Epidermal melanocyte (primary cell): ENCODE data around the gene SLC10A3.

Source experiments
- DNase-seq: peaks from one replicate; pipeline ENCODE4 v3.0.0; 2011; ENCODE audit warnings: low spot score; ENCODE audit not compliant: insufficient read length

The SLC10A3 gene

DNA sequence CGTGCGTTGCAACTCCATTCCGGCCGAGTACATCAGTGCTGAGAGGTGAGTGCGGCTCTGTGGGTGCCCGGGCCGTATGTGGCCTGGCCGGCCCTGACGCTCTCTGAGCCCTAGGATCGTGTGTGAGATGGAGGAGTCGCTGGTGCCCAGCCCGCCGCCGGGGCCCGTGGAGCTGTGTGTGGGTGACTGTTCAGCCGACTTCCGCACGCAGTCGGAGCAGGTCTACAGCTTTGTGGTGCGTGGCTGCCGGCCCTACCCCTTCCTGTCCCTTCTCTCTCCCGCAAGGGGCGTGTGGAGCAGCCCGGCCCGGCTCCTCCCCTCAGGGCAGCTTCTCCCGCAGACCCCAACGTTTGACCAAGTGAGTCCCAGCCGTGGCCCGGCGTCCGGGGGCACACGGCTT, 24.4 kb downstream of the SLC10A3 start:
- no peak for DNase-seq

GRCh38 chrX:154465601-154466000, 24.8 kb downstream of the SLC10A3 start:
- DNase-seq: no peak

DNA sequence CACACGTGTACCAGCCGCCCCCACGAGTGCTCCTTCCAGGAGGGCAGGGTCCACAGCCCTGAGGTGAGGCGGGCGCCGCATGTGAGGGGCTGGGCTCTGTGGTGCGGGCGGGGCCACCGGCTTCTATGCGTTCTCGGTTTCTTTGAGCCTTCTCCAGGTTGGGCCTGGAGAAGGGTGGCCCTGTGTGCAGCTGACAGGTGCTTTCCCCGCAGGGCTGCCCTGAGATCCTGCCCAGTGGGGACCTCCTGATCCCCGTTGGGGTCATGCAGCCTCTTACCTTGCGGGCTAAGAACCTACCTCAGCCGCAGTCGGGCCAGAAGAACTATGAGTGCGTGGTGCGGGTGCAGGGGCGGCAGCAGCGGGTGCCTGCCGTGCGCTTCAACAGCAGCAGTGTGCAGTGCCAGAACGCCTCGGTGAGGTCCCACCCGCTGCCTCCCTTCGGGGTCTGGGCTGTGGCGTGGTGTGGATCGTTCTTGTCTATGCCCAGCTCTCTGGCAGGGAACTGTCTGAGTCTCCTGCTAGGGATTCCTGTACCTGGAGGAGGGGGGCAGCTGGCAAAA, 25.5 kb downstream of the SLC10A3 start:
- no peak for DNase-seq

DNA sequence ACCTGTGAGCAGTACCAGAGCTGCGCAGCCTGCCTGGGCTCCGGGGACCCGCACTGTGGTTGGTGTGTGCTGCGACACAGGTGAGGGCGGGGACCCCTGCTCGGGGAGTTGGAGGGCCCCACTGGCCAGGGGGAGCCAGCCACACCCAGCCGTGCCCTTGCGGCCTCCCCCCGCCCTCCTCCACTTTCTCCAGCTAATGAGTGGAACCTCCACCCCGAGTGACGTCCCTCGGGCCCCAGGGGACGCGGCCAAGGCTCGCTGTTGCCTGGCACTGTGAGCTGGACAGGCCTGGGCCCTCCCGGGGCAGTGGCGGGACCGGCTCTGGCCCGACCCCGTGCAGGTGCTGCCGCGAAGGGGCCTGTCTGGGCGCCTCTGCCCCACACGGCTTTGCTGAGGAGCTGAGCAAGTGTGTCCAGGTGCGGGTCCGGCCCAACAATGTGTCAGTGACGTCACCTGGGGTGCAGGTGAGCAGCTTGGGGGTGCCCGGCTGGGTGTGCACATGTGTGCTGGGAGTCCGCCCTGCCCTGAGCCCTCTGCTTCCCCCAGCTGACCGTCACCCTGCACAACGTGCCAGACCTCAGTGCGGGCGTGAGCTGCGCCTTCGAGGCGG, 26.7 kb downstream of the SLC10A3 start:
- no peak for DNase-seq

DNA sequence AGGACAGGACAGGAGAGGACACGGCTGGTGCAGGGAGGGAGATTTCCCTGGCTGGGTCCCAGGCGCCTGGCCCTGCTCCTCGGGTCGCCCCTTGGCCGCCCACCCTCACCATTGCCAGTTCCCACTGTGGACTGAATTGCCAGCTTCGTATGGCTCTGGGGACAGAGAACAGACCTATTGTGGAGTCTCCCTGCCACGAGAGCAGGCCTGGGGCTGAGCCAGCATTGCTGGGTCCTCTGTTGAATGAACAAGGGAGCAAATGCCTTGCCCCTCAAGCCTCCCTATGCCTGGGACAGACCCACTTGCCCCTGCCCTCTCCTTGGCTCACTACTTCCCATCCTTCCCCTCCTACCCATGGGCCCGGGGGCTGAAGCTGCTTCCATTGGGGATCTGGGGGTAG, 28.0 kb downstream of the SLC10A3 start:
- no peak for DNase-seq

- no peak for DNase-seq
Measured at GRCh38 chrX:154460326-154460725, 30.1 kb downstream of the SLC10A3 start.

DNA sequence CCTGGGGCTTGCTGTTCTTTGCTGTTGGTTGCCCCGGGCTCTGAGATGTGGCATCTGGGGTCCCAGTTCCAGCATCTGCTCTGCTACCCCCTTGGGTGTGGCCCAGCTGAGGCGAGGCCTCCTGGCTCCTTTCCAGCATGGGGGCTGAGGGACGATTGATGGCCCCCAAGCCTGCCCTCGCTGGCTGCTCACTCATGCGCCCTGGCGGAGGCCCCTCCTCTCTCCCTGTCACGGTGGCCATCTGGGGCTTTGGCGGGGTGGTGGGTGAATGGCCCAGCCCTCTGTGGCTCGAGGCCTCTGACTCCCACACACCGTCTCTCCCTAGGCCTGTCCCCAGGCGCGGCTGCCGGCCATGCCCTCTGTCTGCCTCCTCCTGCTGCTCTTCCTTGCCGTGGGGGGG, 30.6 kb downstream of the SLC10A3 start:
- no peak for DNase-seq

DNA sequence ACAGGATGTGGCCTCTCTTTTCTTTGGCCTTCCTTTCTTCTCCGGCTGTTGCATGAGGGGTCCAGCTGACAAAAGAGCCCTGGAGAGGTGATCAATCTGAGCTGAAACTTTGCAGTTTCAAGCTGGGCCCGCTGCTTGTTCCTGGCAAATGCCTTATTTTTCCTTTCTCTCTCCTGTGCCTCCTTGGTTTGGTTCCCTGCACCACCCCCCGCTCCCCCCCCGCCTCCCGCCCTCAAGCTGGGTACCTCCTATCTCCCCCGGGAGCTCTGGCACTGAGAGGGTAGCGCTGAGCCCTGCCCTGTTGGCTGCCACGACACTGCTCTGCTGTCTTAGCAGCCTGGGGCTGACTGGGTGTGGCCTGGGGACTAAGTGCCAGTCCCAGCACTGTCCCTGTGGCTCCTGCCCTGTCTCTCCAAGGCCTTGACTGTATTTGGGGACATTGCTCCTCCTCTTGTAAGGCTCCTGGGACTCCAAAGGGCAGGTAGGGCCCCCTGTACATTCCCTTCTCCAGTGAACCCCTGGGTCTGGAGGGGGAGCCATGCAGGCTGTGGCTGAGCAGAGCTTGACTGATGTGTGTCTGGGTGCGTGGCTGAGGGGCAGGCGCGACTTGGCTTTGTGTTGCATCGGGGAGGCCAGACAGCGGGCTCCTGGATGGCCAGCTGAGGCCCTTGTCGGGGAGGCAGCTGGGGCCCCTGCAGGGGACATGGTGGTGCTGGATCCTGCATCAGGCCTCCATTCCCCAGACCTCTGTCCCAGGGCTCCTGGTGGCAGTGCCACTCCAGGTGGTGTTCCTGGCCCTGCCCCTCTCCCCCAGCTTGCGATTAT, 31.3 kb downstream of the SLC10A3 start:
- no peak for DNase-seq

DNA sequence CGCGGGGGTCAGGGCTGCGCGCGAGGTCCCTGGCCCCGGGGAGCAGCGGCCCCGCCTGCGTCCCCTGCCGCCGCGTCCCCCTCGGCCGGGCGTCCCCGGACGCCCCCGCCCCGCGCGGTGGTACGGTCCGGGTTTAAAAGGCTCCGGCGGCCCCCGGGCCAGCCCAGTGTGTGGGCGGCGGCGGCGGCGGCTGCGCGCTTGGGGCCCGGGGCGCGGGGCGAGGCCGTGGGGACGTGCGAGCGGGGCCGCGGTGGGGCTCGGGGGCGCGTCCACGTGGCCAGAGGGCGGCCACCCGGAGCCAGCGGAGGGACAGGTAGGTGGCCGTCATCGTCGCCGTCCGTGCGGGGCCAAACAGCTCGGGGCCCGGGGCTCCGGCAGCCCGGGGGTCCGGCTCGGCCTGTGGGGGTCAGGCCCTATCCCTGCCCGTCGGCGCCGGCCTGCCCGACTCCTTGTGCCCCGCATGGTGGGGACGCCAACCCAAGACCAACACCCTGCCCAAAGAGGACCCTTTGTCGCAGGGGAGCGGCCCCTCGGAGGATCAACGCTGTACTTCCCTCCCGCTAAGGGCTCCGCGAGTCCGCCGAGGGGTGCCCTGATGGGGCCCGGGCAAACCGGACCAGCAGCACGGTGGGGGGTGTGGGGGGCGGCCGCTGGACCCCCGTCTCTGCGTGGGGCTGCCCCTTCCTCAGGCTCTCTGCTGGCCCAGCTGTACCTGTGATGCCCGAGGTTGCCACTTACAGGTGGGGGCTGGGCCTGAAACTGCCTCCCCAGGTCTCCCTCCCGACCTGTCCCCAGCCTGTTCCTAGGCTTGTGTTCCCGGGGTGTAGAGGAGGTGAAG, 32.1 kb downstream of the SLC10A3 start, which contains the start of gene PLXNA3:
TSS of gene PLXNA3 (plus strand) at position 166 of the 838 bp plus-strand sequence. CDS start 1,903 bp downstream, outside the sequence.
- peak; percentile 46 for DNase-seq

GRCh38 chrX:154457491-154458115, 32.8 kb downstream of the SLC10A3 start:
- DNase-seq: no peak

- DNase-seq: no peak
Measured at GRCh38 chrX:154452823-154453222, 37.6 kb downstream of the SLC10A3 start.

DNA sequence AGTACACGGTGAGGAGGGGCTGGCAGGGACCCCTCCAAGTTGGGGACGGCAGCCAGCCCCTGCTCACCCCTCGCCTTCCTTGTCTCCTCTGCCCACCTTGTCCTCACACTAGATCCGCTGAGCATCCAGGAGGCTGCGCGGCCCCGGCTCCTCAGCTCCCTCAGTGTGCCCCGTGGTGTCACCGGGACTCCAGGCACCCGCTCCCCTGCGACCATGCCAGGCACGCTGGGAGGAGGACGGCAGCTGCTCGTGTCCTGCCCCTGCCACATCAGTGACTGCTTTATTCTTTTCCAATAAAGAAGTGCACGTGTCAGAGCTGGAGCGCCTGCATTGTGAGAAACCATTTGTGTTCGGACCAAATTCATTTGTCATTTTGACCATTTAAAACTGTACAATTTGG, 40.1 kb downstream of the SLC10A3 start:
- DNase-seq: no peak

DNA sequence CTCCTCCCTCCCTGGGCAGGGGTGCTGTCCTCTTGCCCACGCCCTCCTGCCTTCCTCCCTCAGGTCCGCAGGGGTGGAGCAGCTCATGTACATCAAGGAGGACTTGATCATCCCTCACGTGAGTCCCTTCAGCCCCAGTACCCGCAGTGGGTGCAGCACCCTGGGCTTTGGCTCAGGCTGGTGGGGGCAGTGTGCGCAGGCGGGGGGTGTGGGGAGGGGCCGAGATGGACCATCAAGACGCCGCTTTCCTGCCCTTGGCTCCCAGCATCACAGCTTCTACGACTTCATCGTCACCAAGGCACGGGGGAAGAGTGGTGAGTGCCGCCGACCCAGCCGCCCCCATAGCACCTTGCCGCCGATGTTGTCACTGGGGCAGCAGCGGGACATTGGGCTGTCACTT, 40.8 kb downstream of the SLC10A3 start:
- DNase-seq: no peak

- DNase-seq: no peak
Measured at GRCh38 chrX:154448484-154448883, 41.9 kb downstream of the SLC10A3 start.

- no peak for DNase-seq
Measured at GRCh38 chrX:154446430-154446829, 44.0 kb downstream of the SLC10A3 start.

GRCh38 chrX:154445776-154446175, 44.7 kb downstream of the SLC10A3 start:
- no peak for DNase-seq

DNA sequence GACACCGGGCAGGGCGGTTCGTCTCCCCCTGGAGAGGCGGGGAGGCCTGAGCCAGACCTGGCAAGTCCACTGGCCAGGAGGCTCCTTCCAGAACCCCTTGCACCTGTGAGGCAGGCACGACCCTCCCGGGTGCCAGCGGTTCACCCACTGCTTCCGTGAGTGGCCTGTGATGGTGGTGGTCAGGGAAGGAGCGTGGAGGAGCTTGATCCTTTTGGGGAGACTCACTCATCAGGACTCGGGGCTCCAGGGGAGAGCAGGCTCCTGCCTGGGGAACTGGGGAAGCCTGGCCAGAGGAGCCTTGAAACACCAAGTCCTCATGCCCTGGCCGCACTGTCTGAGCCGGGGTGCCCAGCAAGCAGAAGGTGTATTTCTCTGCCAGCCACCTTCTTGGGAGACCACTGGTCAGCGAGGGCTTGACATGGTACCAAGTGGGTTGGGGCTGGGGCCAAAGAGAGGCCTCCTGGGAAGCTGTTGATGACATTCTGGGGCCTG, 45.6 kb downstream of the SLC10A3 start:
- DNase-seq: no peak

- peak; percentile 75 for DNase-seq
Measured at GRCh38 chrX:154443992-154444754, 46.3 kb downstream of the SLC10A3 start, which contains the start of gene FAM50A. Gene FAM50A (plus strand): TSS chrX:154444141. CDS start chrX:154444236, 95 bp downstream.

DNA sequence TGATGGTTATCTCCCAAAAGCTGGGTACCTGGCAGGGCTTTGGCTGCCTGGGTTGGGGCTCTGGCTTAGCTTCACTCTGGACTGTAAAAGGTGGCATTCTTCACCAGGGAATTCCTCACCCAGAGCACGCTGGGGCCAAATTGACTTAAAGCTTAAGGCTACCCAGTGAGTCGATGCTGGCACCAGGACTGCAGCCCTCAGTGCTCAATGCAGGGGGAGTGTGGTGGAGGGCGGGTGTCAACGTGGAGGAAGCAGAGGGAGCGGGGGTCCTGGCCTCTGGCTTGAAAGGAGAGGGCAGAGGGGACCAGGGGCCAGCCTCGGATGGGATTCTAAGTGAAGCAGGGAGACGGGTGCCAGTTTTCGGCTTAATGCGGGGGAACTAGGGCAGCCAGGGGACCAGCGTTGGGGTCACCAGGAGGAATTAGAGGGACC, 46.9 kb downstream of the SLC10A3 start:
- no peak for DNase-seq
